ENCODE results near the gene TADA1.

TADA1 gene

DNA sequence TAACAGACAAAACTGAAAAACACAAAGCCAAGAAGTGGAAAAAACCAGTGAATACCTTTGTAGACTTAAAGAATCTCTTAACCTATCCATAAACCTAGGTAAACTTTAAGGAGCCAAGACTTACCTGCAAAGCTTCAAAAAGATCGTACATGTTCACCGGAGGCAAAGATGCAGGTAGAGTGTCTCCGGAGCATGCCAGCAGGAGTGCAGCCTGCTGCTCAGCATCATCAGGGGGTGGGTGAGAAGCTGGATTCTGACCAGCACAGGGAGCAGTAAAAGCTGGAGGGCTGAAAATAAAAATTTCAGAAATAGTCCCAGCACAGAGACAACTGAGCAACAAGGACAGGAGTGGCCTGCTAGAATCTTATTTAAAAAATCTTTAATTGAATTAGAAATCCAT is 18.1 kb downstream of the TADA1 start:
- intact Hi-C loops (cut with DNase I; ENCODE audit: low total_unique reads) = no loop called here
- H3K4me1 ChIP-seq = no peaks in the 10 kb centered on the region
- DNase-seq = no peak
- peaks cover 39 to 80% (median 72%) of the 10 kb centered on the region in 3 donors for H3K36me3 ChIP-seq
- H3K27ac ChIP-seq = no peak overlapping the region
- no peaks in the 10 kb centered on the region for H3K9me3 ChIP-seq
- no peak overlapping the region for H3K4me3 ChIP-seq
- H3K27me3 ChIP-seq = no peaks in the 10 kb centered on the region
- TF ChIP-seq, protein P1, sequence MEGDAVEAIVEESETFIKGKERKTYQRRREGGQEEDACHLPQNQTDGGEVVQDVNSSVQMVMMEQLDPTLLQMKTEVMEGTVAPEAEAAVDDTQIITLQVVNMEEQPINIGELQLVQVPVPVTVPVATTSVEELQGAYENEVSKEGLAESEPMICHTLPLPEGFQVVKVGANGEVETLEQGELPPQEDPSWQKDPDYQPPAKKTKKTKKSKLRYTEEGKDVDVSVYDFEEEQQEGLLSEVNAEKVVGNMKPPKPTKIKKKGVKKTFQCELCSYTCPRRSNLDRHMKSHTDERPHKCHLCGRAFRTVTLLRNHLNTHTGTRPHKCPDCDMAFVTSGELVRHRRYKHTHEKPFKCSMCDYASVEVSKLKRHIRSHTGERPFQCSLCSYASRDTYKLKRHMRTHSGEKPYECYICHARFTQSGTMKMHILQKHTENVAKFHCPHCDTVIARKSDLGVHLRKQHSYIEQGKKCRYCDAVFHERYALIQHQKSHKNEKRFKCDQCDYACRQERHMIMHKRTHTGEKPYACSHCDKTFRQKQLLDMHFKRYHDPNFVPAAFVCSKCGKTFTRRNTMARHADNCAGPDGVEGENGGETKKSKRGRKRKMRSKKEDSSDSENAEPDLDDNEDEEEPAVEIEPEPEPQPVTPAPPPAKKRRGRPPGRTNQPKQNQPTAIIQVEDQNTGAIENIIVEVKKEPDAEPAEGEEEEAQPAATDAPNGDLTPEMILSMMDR (IDR thresholded peaks at IDR 0.05) = no peak

DNA sequence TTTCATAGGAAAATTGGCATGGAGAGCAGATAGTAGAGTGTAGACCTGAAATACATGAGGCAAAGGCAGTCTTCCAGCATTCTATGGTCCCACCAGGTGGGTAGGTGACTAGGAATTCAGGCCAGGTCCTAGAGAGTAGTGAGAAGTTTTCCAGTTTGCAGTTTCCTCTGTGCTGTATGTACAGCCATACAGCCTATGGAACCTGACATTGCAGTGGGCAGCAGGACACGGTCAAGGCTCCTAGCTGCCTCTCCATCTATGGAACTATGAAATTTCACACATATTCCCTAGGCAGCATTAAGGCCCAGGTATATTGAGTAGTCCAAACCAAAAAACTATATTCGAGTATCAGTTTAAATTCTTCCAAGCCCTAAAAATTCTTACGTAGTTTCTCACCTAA is 20.5 kb downstream of the TADA1 start:
- H3K9me3 ChIP-seq = no peaks in the 10 kb centered on the region
- H3K27ac ChIP-seq = no peak overlapping the region
- intact Hi-C loops (cut with DNase I; ENCODE audit: low total_unique reads) = no loop called here
- DNase-seq = no peak
- TF ChIP-seq, protein P1 (IDR thresholded peaks at IDR 0.05) = no peak
- no peak overlapping the region for H3K4me3 ChIP-seq
- no peaks in the 10 kb centered on the region for H3K27me3 ChIP-seq
- peaks cover 48 to 88% (median 78%) of the 10 kb centered on the region in 3 donors for H3K36me3 ChIP-seq
- peaks cover 0 to 1% (median 0%) of the 10 kb centered on the region in 4 donors for H3K4me1 ChIP-seq

GRCh38 chr1:166852918-166853317 is 23.1 kb downstream of the TADA1 start:
- no peaks in the 10 kb centered on the region for H3K27me3 ChIP-seq
- no peaks in the 10 kb centered on the region for H3K9me3 ChIP-seq
- H3K36me3 ChIP-seq = peaks cover 65 to 93% (median 84%) of the 10 kb centered on the region in 3 donors
- no peak for DNase-seq
- H3K4me1 ChIP-seq = peaks cover 0 to 8% (median 0%) of the 10 kb centered on the region in 4 donors
- TF ChIP-seq, protein P1 (IDR thresholded peaks at IDR 0.05) = no peak
- H3K4me3 ChIP-seq = no peak overlapping the region
- H3K27ac ChIP-seq = no peak overlapping the region
- intact Hi-C loops (cut with DNase I; ENCODE audit: low total_unique reads) = no loop called here

- Histone ChIP-seq H3K36me3 (peaks cover 72 to 99% (median 87%) of the 10 kb centered on the region in 3 donors), H3K9me3 (no peaks in the 10 kb centered on the region), H3K4me3 (no peak overlapping the region), H3K4me1 (peaks cover 0 to 41% (median 10%) of the 10 kb centered on the region in 4 donors), H3K27ac (no peak overlapping the region), H3K27me3 (no peaks in the 10 kb centered on the region)
- no peak for DNase-seq
- intact Hi-C loops (cut with DNase I; ENCODE audit: low total_unique reads) = no loop called here
- TF ChIP-seq, protein P1 (IDR thresholded peaks at IDR 0.05) = no peak
Measured at GRCh38 chr1:166849135-166849534, 26.9 kb downstream of the TADA1 start.

DNA sequence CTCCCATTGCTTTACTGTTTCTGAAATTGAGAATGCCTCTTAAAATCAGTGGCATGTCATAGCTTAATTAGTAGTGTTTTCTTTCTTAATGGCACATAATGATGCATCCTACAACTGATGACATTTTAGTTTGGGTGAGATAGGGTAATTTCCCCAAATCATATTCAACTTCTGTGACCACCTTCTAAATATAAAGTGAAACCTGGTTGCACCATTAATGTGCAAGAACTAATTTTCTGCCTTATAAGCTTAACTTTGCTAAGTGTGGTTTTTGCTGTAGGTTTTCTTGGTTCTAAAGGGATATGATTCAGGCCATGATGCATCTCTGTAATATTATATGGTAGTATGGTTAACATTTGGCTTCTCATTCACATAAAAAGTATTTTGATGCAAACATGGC is 27.9 kb downstream of the TADA1 start:
- Histone ChIP-seq H3K27ac (no peak overlapping the region), H3K36me3 (peaks cover 63 to 99% (median 85%) of the 10 kb centered on the region in 3 donors), H3K4me3 (no peak overlapping the region), H3K9me3 (no peaks in the 10 kb centered on the region), H3K4me1 (peaks cover 0 to 50% (median 19%) of the 10 kb centered on the region in 4 donors), H3K27me3 (no peaks in the 10 kb centered on the region)
- intact Hi-C loops (cut with DNase I; ENCODE audit: low total_unique reads) = no loop called here
- no peak for DNase-seq
- TF ChIP-seq, protein P1 (IDR thresholded peaks at IDR 0.05) = no peak

DNA sequence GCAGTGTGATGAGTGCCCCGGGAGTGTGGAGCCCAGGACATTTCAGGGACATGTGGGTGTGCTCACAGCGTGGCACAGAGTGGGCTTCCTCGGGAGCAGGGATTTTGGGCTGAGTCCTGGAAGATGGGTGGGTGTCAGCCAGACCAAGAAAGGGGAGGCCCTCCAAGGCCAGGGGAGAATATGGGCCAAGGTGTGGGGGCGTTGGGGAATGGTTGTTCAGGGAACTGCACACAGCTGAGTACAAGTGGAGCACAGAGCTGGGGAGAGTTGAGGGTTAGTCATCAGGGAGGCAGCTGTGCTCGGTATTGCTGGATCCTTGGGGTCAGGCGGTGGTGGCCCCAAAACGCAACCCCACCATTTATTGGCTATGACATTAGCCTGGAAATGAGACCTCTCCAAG is 31.3 kb downstream of the TADA1 start:
- intact Hi-C loops (cut with DNase I; ENCODE audit: low total_unique reads) = loop anchor here (5.0 kb wide), 1 partner anchor 33 kb away; the partner anchor contains the start of gene TADA1
- Histone ChIP-seq H3K27ac (peak overlapping the region; percentile 50 to 60), H3K27me3 (no peaks in the 10 kb centered on the region), H3K36me3 (peaks cover 53 to 89% (median 77%) of the 10 kb centered on the region in 3 donors), H3K4me1 (peaks cover 0 to 75% (median 45%) of the 10 kb centered on the region in 4 donors), H3K4me3 (no peak overlapping the region), H3K9me3 (no peaks in the 10 kb centered on the region)
- TF ChIP-seq, protein P1 (IDR thresholded peaks at IDR 0.05) = no peak
- DNase-seq = no peak

All from tibial artery (tissue), 4 donors.